ENCODE measurements around the gene CES5A.
"Not testable (repeated sequence)": the region's sequence is repeated elsewhere in the genome, so short reads cannot be mapped to it uniquely, and the experiment has no call there.

The CES5A gene

GRCh38 chr16:55876854-55877253, 1.7 kb upstream of the CES5A start:
- DNase-seq (ENCODE audit: low read depth in 2 of 2): no peak

- no peak for DNase-seq (ENCODE audit: low read depth in 2 of 2)
Observed at GRCh38 chr16:55873122-55873521, 2.1 kb downstream of the CES5A start.

GRCh38 chr16:55872130-55872529, 3.0 kb downstream of the CES5A start:
- DNase-seq (ENCODE audit: low read depth in 2 of 2): no peak

GRCh38 chr16:55871411-55872038, 3.6 kb downstream of the CES5A start:
- DNase-seq (ENCODE audit: low read depth in 2 of 2): no peak

GRCh38 chr16:55868980-55869379, 6.2 kb downstream of the CES5A start:
- DNase-seq (ENCODE audit: low read depth in 2 of 2): no peak

- DNase-seq (ENCODE audit: low read depth in 2 of 2): no peak
Observed at GRCh38 chr16:55868137-55868536, 7.0 kb downstream of the CES5A start.

GRCh38 chr16:55861288-55861687, 13.9 kb downstream of the CES5A start:
- DNase-seq (ENCODE audit: low read depth in 2 of 2): no peak

- DNase-seq (ENCODE audit: low read depth in 2 of 2): not testable (repeated sequence)
Observed at GRCh38 chr16:55857650-55858049, 17.5 kb downstream of the CES5A start.

- no peak for DNase-seq (ENCODE audit: low read depth in 2 of 2)
Observed at GRCh38 chr16:55856950-55857349, 18.2 kb downstream of the CES5A start.

- no peak for DNase-seq (ENCODE audit: low read depth in 2 of 2)
Observed at GRCh38 chr16:55853114-55853513, 22.1 kb downstream of the CES5A start.

- no peak for DNase-seq (ENCODE audit: low read depth in 2 of 2)
Observed at GRCh38 chr16:55849536-55849935, 25.6 kb downstream of the CES5A start.

GRCh38 chr16:55846598-55847346, 28.4 kb downstream of the CES5A start:
- DNase-seq (ENCODE audit: low read depth in 2 of 2): no peak

- DNase-seq (ENCODE audit: low read depth in 2 of 2): no peak
Observed at GRCh38 chr16:55843105-55843395, 32.1 kb downstream of the CES5A start.

- DNase-seq (ENCODE audit: low read depth in 2 of 2): peak in 1 of 2 donors; percentile 6
Observed at GRCh38 chr16:55842369-55843104, 32.6 kb downstream of the CES5A start.

- no peak for DNase-seq (ENCODE audit: low read depth in 2 of 2)
Observed at GRCh38 chr16:55839115-55839514, 36.1 kb downstream of the CES5A start.

GRCh38 chr16:55836158-55836611, 39.0 kb downstream of the CES5A start:
- DNase-seq (ENCODE audit: low read depth in 2 of 2): no peak

GRCh38 chr16:55835581-55835980, 39.6 kb downstream of the CES5A start:
- no peak for DNase-seq (ENCODE audit: low read depth in 2 of 2)

GRCh38 chr16:55835173-55835572, 40.0 kb downstream of the CES5A start:
- DNase-seq (ENCODE audit: low read depth in 2 of 2): not testable (repeated sequence)

GRCh38 chr16:55834049-55834448, 41.1 kb downstream of the CES5A start:
- no peak for DNase-seq (ENCODE audit: low read depth in 2 of 2)

- DNase-seq (ENCODE audit: low read depth in 2 of 2): no peak
Observed at GRCh38 chr16:55832773-55833691, 42.1 kb downstream of the CES5A start, which contains the start of gene CES1. Gene CES1, minus strand, starts transcription at chr16:55833096. Its CDS starts 41 bp downstream, at chr16:55833055.

- DNase-seq (ENCODE audit: low read depth in 2 of 2): no peak
Observed at GRCh38 chr16:55832425-55832772, 42.8 kb downstream of the CES5A start.

All from stimulated activated CD8-positive, alpha-beta memory T cell treated with anti-CD3 and anti-CD28 coated beads, Interleukin-2, amount 100 ng/mL, for 1 hour (primary cell).